Uterus (tissue), 4 donors: ENCODE measurements around the gene ZSCAN12. TPM values are rescaled to one million over a fixed set of nuclear protein-coding genes. Genes with fewer than 3 reads are reported as not detected.
"Not testable (repeated sequence)": the region's sequence is repeated elsewhere in the genome, so short reads cannot be mapped to it uniquely, and the experiment has no call there.

Experiments
- DNase-seq, 2 donors: peaks; one replicate each; pipeline ENCODE4 v3.0.0-alpha.2; 2019 to 2020
- H3K27ac ChIP-seq, 2 donors: fragments of 200-600 bp; sonication (generic); 1 replicate in 1 of 2; 2 replicates in 1 of 2; pipeline ENCODE4 v1.5.1; 2016 to 2018
- H3K27me3 ChIP-seq, 2 donors: fragments of 200-600 bp; sonication (generic); one replicate each; pipeline ENCODE4 v1.5.1; 2018 to 2019; ENCODE audit warnings: control low read depth in 1 of 2
- H3K36me3 ChIP-seq, 2 donors: fragments of 200-600 bp; sonication (generic); one replicate each; pipeline ENCODE4 v1.5.1; 2019; ENCODE audit warnings: control low read depth in 1 of 2
- H3K4me1 ChIP-seq, 2 donors: fragments of 200-600 bp; sonication (generic); one replicate each; pipeline ENCODE4 v1.5.1; 2018 to 2019; ENCODE audit warnings: control low read depth in 1 of 2
- H3K4me3 ChIP-seq, 2 donors: fragments of 200-600 bp; sonication (generic); 1 replicate in 1 of 2; 2 replicates in 1 of 2; pipeline ENCODE4 v1.5.1; 2018 to 2019; ENCODE audit warnings: mild to moderate bottlenecking in 1 of 2
- H3K9me3 ChIP-seq, 2 donors: fragments of 200-600 bp; sonication (generic); one replicate each; pipeline ENCODE4 v1.5.1; 2019; ENCODE audit warnings: control low read depth in 1 of 2
- POLR2A ChIP-seq, 2 donors: fragments of 450-650 bp; IDR thresholded peaks; one replicate each; pipeline ENCODE4 v1.6.1; 2016; ENCODE audit warnings: antibody characterized with exemption in 2 of 2, mild to moderate bottlenecking in 1 of 2, moderate library complexity in 1 of 2
- intact Hi-C: fragments of 100-400 bp; cut with DNase I; formaldehyde crosslinking; loops from one replicate; pipeline ENCODE4 v1.15.1; 2023; ENCODE audit warnings: low total_unique reads
- total RNA-seq, 4 donors: library from RNA; depleted of rRNA in 3 of 4; stranded (reverse); fragments of >200 nt in 3 of 4; gene quantifications; one replicate each; pipeline versions ENCODE4 v1.1.0 to v1.2.4, GENCODE V29; 2014 to 2023
- TF ChIP-seq, protein P1 (sequence below), 4 experiments: fragments of 200-600 bp in 2 of 4; fragments of 450-650 bp in 2 of 4; sonication (generic) in 2 of 4; IDR thresholded peaks; one replicate each; pipeline ENCODE4 v1.5.1; 2016 to 2019; ENCODE audit warnings: antibody characterized with exemption in 4 of 4, mild to moderate bottlenecking in 2 of 4, moderate library complexity in 1 of 4
- donor health status: DM: yes; HTN: yes; CAD: no.

The ZSCAN12 gene
- total RNA-seq, result 10 to 100 TPM in 2 of 4 donors, 1 to 10 TPM in 2; 3.8 to 22.2 (median 8.4) TPM

- Histone ChIP-seq H3K27me3 (no peaks in the 10 kb centered on the region), H3K36me3 (no peaks in the 10 kb centered on the region), H3K27ac (peak within 1 kb of the TSS; percentile 66 to 68), H3K4me3 (peak within 1 kb of the TSS; percentile 72 to 89), H3K9me3 (no peaks in the 10 kb centered on the region), H3K4me1 (peaks cover 0 to 6% of the 10 kb centered on the region in 2 donors)
- DNase-seq, result peak; percentile 76 to 84
- TF ChIP-seq POLR2A (IDR thresholded peaks at IDR 0.05), result no peak
- TF ChIP-seq, protein P1, sequence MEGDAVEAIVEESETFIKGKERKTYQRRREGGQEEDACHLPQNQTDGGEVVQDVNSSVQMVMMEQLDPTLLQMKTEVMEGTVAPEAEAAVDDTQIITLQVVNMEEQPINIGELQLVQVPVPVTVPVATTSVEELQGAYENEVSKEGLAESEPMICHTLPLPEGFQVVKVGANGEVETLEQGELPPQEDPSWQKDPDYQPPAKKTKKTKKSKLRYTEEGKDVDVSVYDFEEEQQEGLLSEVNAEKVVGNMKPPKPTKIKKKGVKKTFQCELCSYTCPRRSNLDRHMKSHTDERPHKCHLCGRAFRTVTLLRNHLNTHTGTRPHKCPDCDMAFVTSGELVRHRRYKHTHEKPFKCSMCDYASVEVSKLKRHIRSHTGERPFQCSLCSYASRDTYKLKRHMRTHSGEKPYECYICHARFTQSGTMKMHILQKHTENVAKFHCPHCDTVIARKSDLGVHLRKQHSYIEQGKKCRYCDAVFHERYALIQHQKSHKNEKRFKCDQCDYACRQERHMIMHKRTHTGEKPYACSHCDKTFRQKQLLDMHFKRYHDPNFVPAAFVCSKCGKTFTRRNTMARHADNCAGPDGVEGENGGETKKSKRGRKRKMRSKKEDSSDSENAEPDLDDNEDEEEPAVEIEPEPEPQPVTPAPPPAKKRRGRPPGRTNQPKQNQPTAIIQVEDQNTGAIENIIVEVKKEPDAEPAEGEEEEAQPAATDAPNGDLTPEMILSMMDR (IDR thresholded peaks at IDR 0.05), result peak; percentile 44 to 63 (median 56)
- intact Hi-C loops, result no loop called here
Measured at GRCh38 chr6:28399350-28400121, at the start of gene ZSCAN12. ZSCAN12 (minus strand) TSS chr6:28399747; CDS start chr6:28398405, 1,342 bp downstream.

DNA sequence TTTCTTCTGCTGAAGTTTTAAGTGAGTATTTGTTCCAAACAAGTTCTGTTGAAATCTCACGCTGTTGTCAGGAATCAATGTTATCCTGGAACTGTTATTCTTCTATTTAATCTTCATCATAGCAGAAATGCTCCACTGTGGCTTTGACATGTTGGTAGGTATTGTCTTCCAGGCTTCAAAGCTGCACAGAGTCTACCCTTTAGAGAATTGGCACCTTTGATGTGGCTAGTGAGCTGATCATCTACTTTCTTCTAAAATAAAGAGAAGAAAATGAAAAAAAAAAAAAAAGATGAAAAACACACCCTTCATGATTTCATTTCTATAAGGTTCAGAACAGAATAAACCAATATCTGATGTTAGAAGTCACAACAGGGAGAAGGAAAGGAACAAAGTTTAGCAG lies 49.5 kb upstream of the ZSCAN12 start:
- no peaks in the 10 kb centered on the region for H3K9me3 ChIP-seq
- no peak for DNase-seq
- H3K27me3 ChIP-seq, result peaks cover 3 to 23% of the 10 kb centered on the region in 2 donors
- intact Hi-C loops, result no loop called here
- H3K4me3 ChIP-seq, result no peak overlapping the region
- H3K4me1 ChIP-seq, result no peaks in the 10 kb centered on the region
- H3K36me3 ChIP-seq, result no peaks in the 10 kb centered on the region
- no peak overlapping the region for H3K27ac ChIP-seq
- TF ChIP-seq, protein P1 (IDR thresholded peaks at IDR 0.05), result no peak
- no peak for TF ChIP-seq POLR2A (IDR thresholded peaks at IDR 0.05)

DNA sequence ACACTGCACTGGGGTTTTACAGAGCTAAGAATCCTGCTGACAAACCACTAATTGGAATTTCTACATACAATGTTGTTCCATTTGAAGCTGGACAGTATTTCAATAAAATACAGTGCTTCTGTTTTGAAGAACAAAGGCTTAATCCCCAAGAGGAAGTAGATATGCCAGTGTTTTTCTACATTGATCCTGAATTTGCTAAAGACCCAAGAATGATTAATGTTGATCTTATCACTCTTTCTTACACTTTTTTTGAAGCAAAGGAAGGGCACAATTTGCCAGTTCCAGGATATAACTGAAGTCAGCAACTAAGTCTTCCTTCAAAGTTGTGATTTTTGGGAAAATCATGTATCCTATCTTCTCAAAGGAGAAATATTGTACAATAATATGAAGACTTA lies 48.0 kb upstream of the ZSCAN12 start:
- DNase-seq, intact Hi-C loops, H3K9me3 ChIP-seq, H3K4me3 ChIP-seq, H3K4me1 ChIP-seq, H3K36me3 ChIP-seq, H3K27ac ChIP-seq: not testable (repeated sequence)
- peaks cover 3 to 16% of the 10 kb centered on the region in 2 donors for H3K27me3 ChIP-seq

DNA sequence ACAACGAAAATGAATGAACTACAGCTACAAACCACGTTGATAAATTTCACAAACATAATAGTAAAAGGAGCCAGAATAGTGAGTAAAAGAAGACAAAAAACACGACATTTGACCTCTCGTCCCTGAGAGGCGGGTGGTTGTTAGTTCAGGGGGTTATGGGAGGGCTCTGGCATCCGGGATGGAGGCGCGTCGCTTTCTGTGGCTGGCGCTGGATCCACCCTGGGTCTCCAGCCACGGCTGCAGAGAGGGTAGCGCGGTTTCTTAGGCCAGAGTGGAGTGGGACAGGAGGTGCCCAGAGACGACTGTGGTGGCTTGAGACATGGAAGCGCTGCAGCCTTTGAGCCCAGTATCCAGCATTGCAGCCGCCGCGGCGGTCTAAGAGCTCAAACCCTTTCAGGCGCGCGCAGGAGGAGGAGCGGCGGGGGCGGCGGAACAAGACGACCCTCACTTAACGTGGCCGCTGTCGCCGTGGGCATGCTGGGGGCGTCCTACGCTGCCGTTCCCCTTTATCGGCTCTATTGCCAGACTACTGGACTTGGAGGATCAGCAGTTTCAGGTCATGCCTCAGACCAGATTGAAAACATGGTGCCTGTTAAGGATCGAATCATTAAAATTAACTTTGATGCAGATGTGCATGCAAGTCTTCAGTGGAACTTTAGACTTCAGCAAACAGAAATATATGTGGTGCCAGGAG lies 47.4 kb upstream of the ZSCAN12 start:
- H3K4me3 ChIP-seq, result peak overlapping the region in 1 of 2 donors; percentile 7
- peaks cover 3 to 16% of the 10 kb centered on the region in 2 donors for H3K27me3 ChIP-seq
- intact Hi-C loops, result no loop called here

DNA sequence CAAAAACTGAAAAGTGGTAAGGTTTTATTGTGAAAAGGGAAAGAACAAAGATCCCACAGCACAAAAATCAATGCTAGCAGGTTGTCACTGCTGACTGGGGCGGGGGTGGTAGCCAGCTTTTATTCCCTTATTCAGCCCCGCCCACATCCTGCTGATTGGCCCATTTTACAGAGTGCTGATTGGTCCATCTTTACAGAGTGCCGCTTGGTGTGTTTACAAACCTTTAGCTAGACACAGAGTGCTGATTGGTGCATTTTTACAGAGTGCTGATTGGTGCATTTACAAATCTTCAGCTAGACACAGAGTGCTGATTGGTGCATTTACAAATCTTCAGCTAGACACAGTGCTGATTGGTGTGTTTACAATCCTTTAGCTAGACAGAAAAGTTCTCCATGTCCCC lies 45.2 kb upstream of the ZSCAN12 start:
- DNase-seq, H3K4me1 ChIP-seq, intact Hi-C loops, H3K9me3 ChIP-seq, H3K27me3 ChIP-seq, H3K36me3 ChIP-seq, H3K27ac ChIP-seq, H3K4me3 ChIP-seq: not testable (repeated sequence)

More for the DNA sequence above, 47.4 kb upstream of the ZSCAN12 start:
- H3K36me3 ChIP-seq, result no peaks in the 10 kb centered on the region
- TF ChIP-seq, protein P1 (IDR thresholded peaks at IDR 0.05), result no peak
- TF ChIP-seq POLR2A (IDR thresholded peaks at IDR 0.05), result no peak
- no peak for DNase-seq
- H3K4me1 ChIP-seq, result peaks cover 0 to 4% of the 10 kb centered on the region in 2 donors
- H3K9me3 ChIP-seq, result no peaks in the 10 kb centered on the region
- no peak overlapping the region for H3K27ac ChIP-seq
